ENCODE results near the gene RALGAPB. TPM values are rescaled to one million over a fixed set of nuclear protein-coding genes. Genes with fewer than 3 reads are reported as not detected.

Gene RALGAPB
- total and polyA plus RNA-seq, 2 of the 13 experiments (the other 11 are each of a cell fraction or from before 2014, with no cell fraction given): 17.6 to 30.6 TPM

GRCh38 chr20:38452880-38453624, 19.6 kb upstream of the RALGAPB start:
- Histone ChIP-seq H4K20me1 (ENCODE audit: insufficient read depth, low read length) (no peaks in the 10 kb centered on the region), H3K9ac (ENCODE audit: insufficient read depth, low read depth, low read length) (no peak overlapping the region), H3K36me3 (replicated peaks in 1 of 2; ENCODE audit: control insufficient read depth in 1 of 2, insufficient read depth in 2 of 2, low read length in 2 of 2) (peaks cover 16 to 28% of the 10 kb centered on the region in 2 experiments), H3K79me2 (ENCODE audit: insufficient read depth, low read length) (no peaks in the 10 kb centered on the region), H3K4me2 (ENCODE audit: low read depth, low read length) (no peak overlapping the region), H3K9me3 (ENCODE audit: low read length) (no peaks in the 10 kb centered on the region), H3K27me3 (ENCODE audit: control insufficient read depth in 1 of 2, insufficient read depth in 2 of 2, low read length in 2 of 2) (no peaks in the 10 kb centered on the region), H3K27ac (ENCODE audit: extremely low read length, insufficient read depth, low read length) (no peak overlapping the region), H3K4me3 (replicated peaks in 1 of 3; ENCODE audit: insufficient read depth in 1 of 3, low read depth in 2 of 3, low read length in 3 of 3) (no peak overlapping the region), H2AFZ (ENCODE audit: low read length) (no peak overlapping the region), H3K4me1 (ENCODE audit: insufficient read depth, low read length) (peaks cover 18% of the 10 kb centered on the region)
- POLR2A ChIA-PET: interaction anchor here (1.4 kb wide), 2 partner anchors 18 to 20 kb away, joined by 4 to 7 read pairs; partner anchors contain the start of genes RALGAPB and SNHG17
- no peak for ATAC-seq
- FAIRE-seq: no peak
- intact Hi-C loops (cut with micrococcal nuclease; ENCODE audit: unreplicated experiment) (no loop called here), in situ Hi-C loops (cut with HindIII; ENCODE audit: extremely low pct_ligation_motif_present, low pct_unique_long_range_greater_than_20kb) (no loop called here)
- WGBS (ENCODE audit: low lambda C conversion rate): 94% methylated on average over 19 of the region's 19 CpGs
- no TSS peak for BruUV-seq (replicated peaks)
- no peak for TF ChIP-seq FOXA1 (IDR thresholded peaks at IDR 0.05)
- TF ChIP-seq FOXA1 (CRISPR knock-in tag; IDR thresholded peaks at IDR 0.05): no peak
- TF ChIP-seq ZNF142 (CRISPR knock-in tag; IDR thresholded peaks at IDR 0.05): no peak
- no peak for TF ChIP-seq MYC (CRISPR knock-in tag; IDR thresholded peaks at IDR 0.05; ENCODE audit: borderline replicate concordance)
- no peak for TF ChIP-seq CBX2 (IDR thresholded peaks at IDR 0.05; ENCODE audit: low read depth, low read length)
- TF ChIP-seq CBX2 (CRISPR knock-in tag; IDR thresholded peaks at IDR 0.05; ENCODE audit: low read depth): no peak
- TF ChIP-seq ZSCAN25 (CRISPR knock-in tag; IDR thresholded peaks at IDR 0.05): no peak
- no peak for TF ChIP-seq ZNF879 (CRISPR knock-in tag; IDR thresholded peaks at IDR 0.05)
- no peak for TF ChIP-seq RARG (CRISPR knock-in tag; IDR thresholded peaks at IDR 0.05; ENCODE audit: low read depth)
- TF ChIP-seq HNF1A (IDR thresholded peaks at IDR 0.05; ENCODE audit: low read depth): no peak
- no peak for TF ChIP-seq HNF1A (CRISPR knock-in tag; IDR thresholded peaks at IDR 0.05; ENCODE audit: borderline replicate concordance)
- no peak for TF ChIP-seq SOX6 (IDR thresholded peaks at IDR 0.05)
- TF ChIP-seq SOX6 (CRISPR knock-in tag; IDR thresholded peaks at IDR 0.05): no peak
- TF ChIP-seq NFIB (CRISPR knock-in tag; IDR thresholded peaks at IDR 0.05; ENCODE audit: borderline replicate concordance): no peak
- no peak for TF ChIP-seq ZNF703 (CRISPR knock-in tag; IDR thresholded peaks at IDR 0.05; ENCODE audit: borderline replicate concordance)
- TF ChIP-seq DNMT1 (CRISPR knock-in tag; IDR thresholded peaks at IDR 0.05): no peak
- DNase-seq (ENCODE audit: low spot score): no peak
- CTCF ChIA-PET (ENCODE audit: low intra/inter-chr PET ratio, low total read pairs): no interaction called here
